Activated CD8-positive, alpha-beta T cell treated with anti-CD3 and anti-CD28 coated beads for 36 hours (primary cell): ENCODE measurements around the gene UBE2QL1. TPM values are rescaled to one million over a fixed set of nuclear protein-coding genes. Genes with fewer than 3 reads are reported as not detected.

Experiments
- ATAC-seq: fragments of 200-7000 bp; cut with Tn5 transposase; one replicate; pipeline ENCODE4 v1.10.0; 2021; ENCODE audit warnings: mild to moderate bottlenecking, moderate library complexity
- CTCF ChIA-PET: fragments of 350-600 bp; sonication (Branson Sonifier 250); formaldehyde crosslinking; loops from one replicate; lab custom pipeline; 2021; ENCODE audit warnings: antibody characterized with exemption; lab: Charles Lee
- POLR2A ChIA-PET: fragments of 350-600 bp; sonication (Branson Sonifier 250); formaldehyde crosslinking; loops from one replicate; lab custom pipeline; 2021; ENCODE audit warnings: antibody characterized with exemption; lab: Charles Lee
- DNase-seq: peaks from one replicate; pipeline ENCODE4 v3.0.0-alpha.2; 2020
- H3K27ac Mint-ChIP-seq: one replicate; pipeline ENCODE4 v1.8.0; 2021; ENCODE audit warnings: mild to moderate bottlenecking, mixed read lengths
- H3K27me3 Mint-ChIP-seq: one replicate; pipeline ENCODE4 v1.8.0; 2021; ENCODE audit warnings: mixed read lengths
- H3K36me3 Mint-ChIP-seq: one replicate; pipeline ENCODE4 v1.8.0; 2021; ENCODE audit warnings: low read depth, mixed read lengths
- H3K4me1 Mint-ChIP-seq: one replicate; pipeline ENCODE4 v1.8.0; 2021; ENCODE audit warnings: low read depth, mixed read lengths
- H3K4me3 Mint-ChIP-seq: one replicate; pipeline ENCODE4 v1.8.0; 2021; ENCODE audit warnings: mild to moderate bottlenecking, moderate library complexity, mixed read lengths
- H3K9me3 Mint-ChIP-seq: one replicate; pipeline ENCODE4 v1.8.0; 2021; ENCODE audit warnings: mixed read lengths
- CTCF ChIP-seq: fragments of 200-600 bp; IDR thresholded peaks from one replicate; pipeline ENCODE4 v1.8.0; 2022; ENCODE audit warnings: antibody characterized with exemption, mild to moderate bottlenecking
- intact Hi-C: fragments of 100-400 bp; cut with micrococcal nuclease; formaldehyde crosslinking; loops from one replicate; pipeline ENCODE4 v1.10.0; 2022
- total RNA-seq, 2 experiments: library from RNA; stranded (reverse); gene quantifications; one replicate each; pipeline ENCODE4 v1.2.3, GENCODE V29; 2021

The UBE2QL1 gene
- total RNA-seq, 2 experiments from 2014 or later, result not detected

DNA sequence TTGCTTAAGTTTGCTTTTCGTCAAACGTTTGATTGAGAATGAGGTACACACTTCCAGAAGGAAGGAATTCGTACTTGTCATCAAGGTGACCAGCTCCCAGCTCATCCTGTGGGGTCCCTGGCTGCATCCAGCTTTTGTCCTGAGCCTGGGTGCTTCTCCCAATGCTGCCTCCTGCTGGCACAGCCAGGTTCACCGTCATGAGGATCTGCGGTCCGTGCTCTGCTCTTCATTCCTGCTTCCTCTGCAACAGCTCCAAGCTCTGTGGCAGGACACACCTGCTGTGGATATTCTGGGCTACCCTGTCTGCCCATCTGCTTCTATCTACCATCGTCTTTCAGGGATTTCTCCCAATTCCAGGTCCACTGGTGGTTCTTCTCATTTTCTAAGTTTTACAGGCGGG lies 13.3 kb upstream of the UBE2QL1 start:
- TF ChIP-seq CTCF, result no peak
- ATAC-seq, result no peak
- Mint-ChIP-seq H3K27me3 (peaks cover 27% of the 10 kb centered on the region), H3K36me3 (no peaks in the 10 kb centered on the region), H3K4me1 (no peaks in the 10 kb centered on the region), H3K9me3 (no peaks in the 10 kb centered on the region), H3K27ac (no peak overlapping the region), H3K4me3 (no peak overlapping the region)
- ChIA-PET POLR2A (no interaction called here), CTCF (interaction anchor here (0.8 to 1.2 kb wide), 4 partner anchors 8 to 129 kb away, joined by 3 read pairs; no protein-coding TSS in a partner anchor)
- DNase-seq, result peak; percentile 32
- intact Hi-C loops, result no loop called here

GRCh38 chr5:6436715-6437331 lies 11.8 kb upstream of the UBE2QL1 start:
- ChIA-PET CTCF (no interaction called here), POLR2A (no interaction called here)
- H3K4me1 Mint-ChIP-seq, result no peaks in the 10 kb centered on the region
- ATAC-seq, result no peak
- peaks cover 3% of the 10 kb centered on the region for H3K9me3 Mint-ChIP-seq
- intact Hi-C loops, result no loop called here
- DNase-seq, result no peak
- no peaks in the 10 kb centered on the region for H3K36me3 Mint-ChIP-seq
- H3K27ac Mint-ChIP-seq, result no peak overlapping the region
- H3K27me3 Mint-ChIP-seq, result peaks cover 31% of the 10 kb centered on the region
- no peak for TF ChIP-seq CTCF
- H3K4me3 Mint-ChIP-seq, result no peak overlapping the region

GRCh38 chr5:6439588-6440550 lies 8.8 kb upstream of the UBE2QL1 start:
- CTCF ChIA-PET, result no interaction called here
- peaks cover 3% of the 10 kb centered on the region for H3K9me3 Mint-ChIP-seq
- no peak overlapping the region for H3K27ac Mint-ChIP-seq
- peaks cover 36% of the 10 kb centered on the region for H3K27me3 Mint-ChIP-seq
- ATAC-seq (no peak), DNase-seq (no peak)
- intact Hi-C loops, result no loop called here
- TF ChIP-seq CTCF, result no peak
- H3K36me3 Mint-ChIP-seq, result no peaks in the 10 kb centered on the region
- H3K4me3 Mint-ChIP-seq, result no peak overlapping the region
- no peaks in the 10 kb centered on the region for H3K4me1 Mint-ChIP-seq
- POLR2A ChIA-PET, result no interaction called here

GRCh38 chr5:6442333-6442732 lies 6.3 kb upstream of the UBE2QL1 start:
- ChIA-PET CTCF (no interaction called here), POLR2A (interaction anchor here (0.7 kb wide), 1 partner anchor 189 kb away, joined by 3 read pairs; no protein-coding TSS in a partner anchor)
- Mint-ChIP-seq H3K36me3 (no peaks in the 10 kb centered on the region), H3K4me3 (no peak overlapping the region), H3K4me1 (no peaks in the 10 kb centered on the region), H3K9me3 (peaks cover 3% of the 10 kb centered on the region), H3K27ac (no peak overlapping the region), H3K27me3 (peaks cover 24% of the 10 kb centered on the region)
- ATAC-seq, result no peak
- intact Hi-C loops, result no loop called here
- TF ChIP-seq CTCF, result no peak
- DNase-seq, result no peak

DNA sequence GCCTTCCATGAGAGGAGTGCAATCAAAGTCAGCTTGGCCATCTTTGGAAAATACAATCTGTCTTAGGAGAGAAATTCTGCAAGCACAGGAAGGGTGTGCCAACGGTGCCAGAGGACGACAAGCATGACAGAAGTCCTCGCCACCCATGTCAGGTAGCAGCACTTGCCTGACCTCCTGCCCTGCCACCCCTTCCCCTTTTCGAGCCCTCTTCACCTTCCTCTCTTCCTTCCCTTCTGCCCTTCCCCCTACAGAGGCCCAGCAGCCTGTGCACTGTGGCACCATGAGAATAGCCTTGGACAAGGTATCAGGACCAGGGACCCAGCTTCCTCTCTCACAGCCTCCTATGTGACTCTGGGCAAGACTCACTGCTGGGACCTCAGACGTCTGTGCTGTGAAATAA lies 5.3 kb upstream of the UBE2QL1 start:
- POLR2A ChIA-PET, result no interaction called here
- H3K4me1 Mint-ChIP-seq, result no peaks in the 10 kb centered on the region
- no peak for ATAC-seq
- CTCF ChIA-PET, result interaction anchor here (1.1 kb wide), 1 partner anchor 9 kb away, joined by 3 read pairs; no protein-coding TSS in a partner anchor
- H3K9me3 Mint-ChIP-seq, result peaks cover 3% of the 10 kb centered on the region
- no peak for DNase-seq
- TF ChIP-seq CTCF, result no peak
- H3K4me3 Mint-ChIP-seq, result no peak overlapping the region
- no peaks in the 10 kb centered on the region for H3K36me3 Mint-ChIP-seq
- peaks cover 20% of the 10 kb centered on the region for H3K27me3 Mint-ChIP-seq
- H3K27ac Mint-ChIP-seq, result no peak overlapping the region
- intact Hi-C loops, result no loop called here
